ENCODE results near the gene GRB10.

- TF ChIP-seq CTCF (IDR thresholded peaks at IDR 0.05) (no peak), POLR2A (IDR thresholded peaks at IDR 0.05) (no peak)
Measured at GRCh38 chr7:50552139-50552538, 230.6 kb downstream of the GRB10 start.
